ENCODE measurements around the gene DPYD. TPM values are rescaled to one million over a fixed set of nuclear protein-coding genes. Genes with fewer than 3 reads are reported as not detected.

DPYD gene
- total and polyA plus RNA-seq, 9 of the 15 experiments (the other 6 are each of a cell fraction or from before 2014, with no cell fraction given), result 0.03 to 0.25 (median 0.08) TPM; not detected in 2

DNA sequence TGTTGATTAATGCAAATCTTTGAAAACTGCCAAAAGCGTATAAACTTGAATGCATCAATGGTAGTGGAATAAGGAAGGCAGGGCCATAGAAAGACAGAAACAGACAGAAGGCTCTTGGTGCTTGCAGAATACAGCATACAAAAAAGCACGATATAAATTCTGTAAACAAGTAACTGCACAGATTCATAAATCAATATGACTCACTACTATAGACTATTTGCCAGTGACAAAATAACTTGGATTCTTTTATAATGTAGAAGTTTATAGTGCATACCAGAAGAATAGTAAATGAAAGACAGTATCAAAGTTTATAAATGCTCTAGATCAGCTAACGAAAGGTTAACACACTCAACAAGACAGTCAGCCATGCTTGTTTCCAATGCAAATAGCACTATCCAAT is 849.7 kb downstream of the DPYD start:
- Histone ChIP-seq H4K20me1 (replicated peaks; ENCODE audit: control insufficient read depth, insufficient read depth, low read length) (no peaks in the 10 kb centered on the region), H3K27ac (ENCODE audit: extremely low read depth, low read depth, low read length) (no peak overlapping the region), H3K9me3 (replicated peaks; ENCODE audit: control insufficient read depth, insufficient read depth, low read depth, low read length) (no peaks in the 10 kb centered on the region; the same call in 1 of the 2 replicates), H3K27me3 (ENCODE audit: control insufficient read depth in 2 of 2, insufficient read depth in 2 of 2, low read length in 2 of 2) (no peaks in the 10 kb centered on the region), H3K4me3 (no peak overlapping the region), H3K9me1 (ENCODE audit: control insufficient read depth, insufficient read depth, low read length) (no peaks in the 10 kb centered on the region), H3K4me2 (ENCODE audit: insufficient read depth, low read length) (no peak overlapping the region), H3K79me2 (ENCODE audit: control insufficient read depth, insufficient read depth, low read length) (no peaks in the 10 kb centered on the region), H3K36me3 (ENCODE audit: control insufficient read depth, insufficient read depth, low read length) (no peaks in the 10 kb centered on the region), H2AFZ (ENCODE audit: low read depth, low read length) (no peak overlapping the region), H3K9ac (ENCODE audit: insufficient read depth in 1 of 2, low read depth in 2 of 2, low read length in 2 of 2) (no peak overlapping the region), H3K4me1 (replicated peaks in 1 of 2; ENCODE audit: control insufficient read depth in 2 of 2, insufficient read depth in 2 of 2, low read length in 2 of 2) (no peaks in the 10 kb centered on the region)
- DNase-seq (ENCODE audit: extremely low read depth in 1 of 4, low spot score in 3 of 4), result no peak
- FAIRE-seq, result no peak
- ChIA-PET CTCF (ENCODE audit: low intra/inter-chr PET ratio) (no interaction called here), POLR2A (no interaction called here)
- ATAC-seq, result no peak
- TF ChIP-seq, protein P1, sequence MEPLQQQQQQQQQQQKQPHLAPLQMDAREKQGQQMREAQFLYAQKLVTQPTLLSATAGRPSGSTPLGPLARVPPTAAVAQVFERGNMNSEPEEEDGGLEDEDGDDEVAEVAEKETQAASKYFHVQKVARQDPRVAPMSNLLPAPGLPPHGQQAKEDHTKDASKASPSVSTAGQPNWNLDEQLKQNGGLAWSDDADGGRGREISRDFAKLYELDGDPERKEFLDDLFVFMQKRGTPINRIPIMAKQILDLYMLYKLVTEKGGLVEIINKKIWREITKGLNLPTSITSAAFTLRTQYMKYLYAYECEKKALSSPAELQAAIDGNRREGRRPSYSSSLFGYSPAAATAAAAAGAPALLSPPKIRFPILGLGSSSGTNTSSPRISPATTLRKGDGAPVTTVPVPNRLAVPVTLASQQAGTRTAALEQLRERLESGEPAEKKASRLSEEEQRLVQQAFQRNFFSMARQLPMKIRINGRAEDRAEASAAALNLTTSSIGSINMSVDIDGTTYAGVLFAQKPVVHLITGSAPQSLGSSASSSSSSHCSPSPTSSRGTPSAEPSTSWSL (CRISPR knock-in tag; IDR thresholded peaks at IDR 0.05; ENCODE audit: borderline replicate concordance), result no peak
- 2% methylated on average over 3 of the region's 3 CpGs for WGBS (ENCODE audit: insufficient coverage, low coverage, missing lambda C conversion rate)
- in situ Hi-C loops (cut with MboI), result no loop called here
- intact Hi-C loops (cut with micrococcal nuclease), result no loop called here
- BruUV-seq (replicated peaks), result no TSS peak

DNA sequence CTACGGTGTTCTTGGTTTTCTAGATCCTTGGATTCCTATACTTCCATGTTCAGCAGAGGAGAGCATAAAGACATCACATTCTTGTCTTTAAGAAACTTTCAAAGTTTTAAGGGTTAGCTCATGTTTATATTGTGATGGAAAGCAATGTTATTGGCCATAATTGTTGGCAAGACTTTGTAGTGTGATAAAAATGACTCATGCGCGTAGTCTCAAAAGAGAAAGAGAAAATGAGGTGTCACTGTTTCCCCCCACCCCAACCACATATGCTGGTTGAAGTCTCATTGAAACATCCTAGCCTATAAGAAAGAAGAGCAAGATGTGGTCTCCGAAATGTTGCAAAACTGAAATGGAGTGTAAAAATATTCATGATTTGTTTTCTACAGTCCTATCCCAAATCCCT is 850.5 kb downstream of the DPYD start:
- intact Hi-C loops (cut with micrococcal nuclease), result no loop called here
- Histone ChIP-seq H3K4me1 (replicated peaks in 1 of 2; ENCODE audit: control insufficient read depth in 2 of 2, insufficient read depth in 2 of 2, low read length in 2 of 2) (no peaks in the 10 kb centered on the region), H3K4me3 (no peak overlapping the region), H3K79me2 (ENCODE audit: control insufficient read depth, insufficient read depth, low read length) (no peaks in the 10 kb centered on the region), H2AFZ (ENCODE audit: low read depth, low read length) (no peak overlapping the region), H3K9me3 (replicated peaks; ENCODE audit: control insufficient read depth, insufficient read depth, low read depth, low read length) (no peaks in the 10 kb centered on the region; the same call in 1 of the 2 replicates), H4K20me1 (replicated peaks; ENCODE audit: control insufficient read depth, insufficient read depth, low read length) (no peaks in the 10 kb centered on the region), H3K27ac (ENCODE audit: extremely low read depth, low read depth, low read length) (no peak overlapping the region), H3K27me3 (ENCODE audit: control insufficient read depth in 2 of 2, insufficient read depth in 2 of 2, low read length in 2 of 2) (no peaks in the 10 kb centered on the region), H3K9me1 (ENCODE audit: control insufficient read depth, insufficient read depth, low read length) (no peaks in the 10 kb centered on the region), H3K36me3 (ENCODE audit: control insufficient read depth, insufficient read depth, low read length) (no peaks in the 10 kb centered on the region), H3K4me2 (ENCODE audit: insufficient read depth, low read length) (no peak overlapping the region), H3K9ac (ENCODE audit: insufficient read depth in 1 of 2, low read depth in 2 of 2, low read length in 2 of 2) (no peak overlapping the region)
- ATAC-seq (no peak), DNase-seq (ENCODE audit: extremely low read depth in 1 of 4, low spot score in 3 of 4) (no peak), FAIRE-seq (no peak)
- in situ Hi-C loops (cut with MboI), result no loop called here
- ChIA-PET POLR2A (no interaction called here), CTCF (ENCODE audit: low intra/inter-chr PET ratio) (no interaction called here)
- 3% methylated on average over 4 of the region's 4 CpGs for WGBS (ENCODE audit: insufficient coverage, low coverage, missing lambda C conversion rate)
- TF ChIP-seq KDM2B (CRISPR knock-in tag; IDR thresholded peaks at IDR 0.05) (no peak), HEY1 (CRISPR knock-in tag; IDR thresholded peaks at IDR 0.05; ENCODE audit: borderline replicate concordance) (no peak), ZNF12 (CRISPR knock-in tag; IDR thresholded peaks at IDR 0.05) (no peak), NR1H2 (CRISPR knock-in tag; IDR thresholded peaks at IDR 0.05) (no peak), TCF7 (IDR thresholded peaks at IDR 0.05; ENCODE audit: borderline replicate concordance) (no peak)
- TF ChIP-seq, protein P2, sequence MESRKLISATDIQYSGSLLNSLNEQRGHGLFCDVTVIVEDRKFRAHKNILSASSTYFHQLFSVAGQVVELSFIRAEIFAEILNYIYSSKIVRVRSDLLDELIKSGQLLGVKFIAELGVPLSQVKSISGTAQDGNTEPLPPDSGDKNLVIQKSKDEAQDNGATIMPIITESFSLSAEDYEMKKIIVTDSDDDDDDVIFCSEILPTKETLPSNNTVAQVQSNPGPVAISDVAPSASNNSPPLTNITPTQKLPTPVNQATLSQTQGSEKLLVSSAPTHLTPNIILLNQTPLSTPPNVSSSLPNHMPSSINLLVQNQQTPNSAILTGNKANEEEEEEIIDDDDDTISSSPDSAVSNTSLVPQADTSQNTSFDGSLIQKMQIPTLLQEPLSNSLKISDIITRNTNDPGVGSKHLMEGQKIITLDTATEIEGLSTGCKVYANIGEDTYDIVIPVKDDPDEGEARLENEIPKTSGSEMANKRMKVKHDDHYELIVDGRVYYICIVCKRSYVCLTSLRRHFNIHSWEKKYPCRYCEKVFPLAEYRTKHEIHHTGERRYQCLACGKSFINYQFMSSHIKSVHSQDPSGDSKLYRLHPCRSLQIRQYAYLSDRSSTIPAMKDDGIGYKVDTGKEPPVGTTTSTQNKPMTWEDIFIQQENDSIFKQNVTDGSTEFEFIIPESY (CRISPR knock-in tag; IDR thresholded peaks at IDR 0.05), result no peak
- no TSS peak for BruUV-seq (replicated peaks)
